ENCODE measurements around the gene PDZD2. TPM values are rescaled to one million over a fixed set of nuclear protein-coding genes. Genes with fewer than 3 reads are reported as not detected.

The PDZD2 gene
- total RNA-seq, 1 experiment from 2014 or later = 2.1 TPM

- peak; percentile 32 for DNase-seq
- Histone ChIP-seq H3K27me3 (ENCODE audit: control insufficient read depth, insufficient read depth, low read length) (no peaks in the 10 kb centered on the region), H3K4me3 (ENCODE audit: insufficient read depth, low read depth, low read length) (no peak overlapping the region), H3K36me3 (replicated peaks; ENCODE audit: control insufficient read depth, insufficient read depth, low read length) (peaks cover 6% of the 10 kb centered on the region)
Observed at GRCh38 chr5:32087086-32088082, 448.5 kb downstream of the PDZD2 start.

GRCh38 chr5:32088214-32088613 lies 449.3 kb downstream of the PDZD2 start:
- DNase-seq = no peak
- no peak overlapping the region for H3K4me3 ChIP-seq (ENCODE audit: insufficient read depth, low read depth, low read length)
- peaks cover 6% of the 10 kb centered on the region for H3K36me3 ChIP-seq (replicated peaks; ENCODE audit: control insufficient read depth, insufficient read depth, low read length)
- H3K27me3 ChIP-seq (ENCODE audit: control insufficient read depth, insufficient read depth, low read length) = no peaks in the 10 kb centered on the region

GRCh38 chr5:32089146-32090000 lies 450.4 kb downstream of the PDZD2 start:
- peak; percentile 31 for DNase-seq
- peaks cover 6% of the 10 kb centered on the region for H3K36me3 ChIP-seq (replicated peaks; ENCODE audit: control insufficient read depth, insufficient read depth, low read length)
- H3K27me3 ChIP-seq (ENCODE audit: control insufficient read depth, insufficient read depth, low read length) = no peaks in the 10 kb centered on the region
- no peak overlapping the region for H3K4me3 ChIP-seq (ENCODE audit: insufficient read depth, low read depth, low read length)

GRCh38 chr5:32090026-32090754 lies 451.3 kb downstream of the PDZD2 start:
- H3K4me3 ChIP-seq (ENCODE audit: insufficient read depth, low read depth, low read length) = no peak overlapping the region
- no peaks in the 10 kb centered on the region for H3K27me3 ChIP-seq (ENCODE audit: control insufficient read depth, insufficient read depth, low read length)
- DNase-seq = peak; percentile 52
- peaks cover 8% of the 10 kb centered on the region for H3K36me3 ChIP-seq (replicated peaks; ENCODE audit: control insufficient read depth, insufficient read depth, low read length)

- peaks cover 8% of the 10 kb centered on the region for H3K36me3 ChIP-seq (replicated peaks; ENCODE audit: control insufficient read depth, insufficient read depth, low read length)
- no peaks in the 10 kb centered on the region for H3K27me3 ChIP-seq (ENCODE audit: control insufficient read depth, insufficient read depth, low read length)
- DNase-seq = no peak
- no peak overlapping the region for H3K4me3 ChIP-seq (ENCODE audit: insufficient read depth, low read depth, low read length)
Observed at GRCh38 chr5:32090755-32091128, 451.8 kb downstream of the PDZD2 start.

GRCh38 chr5:32092938-32093812 lies 454.2 kb downstream of the PDZD2 start:
- H3K27me3 ChIP-seq (ENCODE audit: control insufficient read depth, insufficient read depth, low read length) = no peaks in the 10 kb centered on the region
- H3K36me3 ChIP-seq (replicated peaks; ENCODE audit: control insufficient read depth, insufficient read depth, low read length) = peaks cover 6% of the 10 kb centered on the region
- peak; percentile 88 for DNase-seq
- no peak overlapping the region for H3K4me3 ChIP-seq (ENCODE audit: insufficient read depth, low read depth, low read length)

GRCh38 chr5:32094691-32095090 lies 455.8 kb downstream of the PDZD2 start:
- peaks cover 11% of the 10 kb centered on the region for H3K36me3 ChIP-seq (replicated peaks; ENCODE audit: control insufficient read depth, insufficient read depth, low read length)
- H3K4me3 ChIP-seq (ENCODE audit: insufficient read depth, low read depth, low read length) = no peak overlapping the region
- H3K27me3 ChIP-seq (ENCODE audit: control insufficient read depth, insufficient read depth, low read length) = no peaks in the 10 kb centered on the region
- DNase-seq = no peak

GRCh38 chr5:32095261-32095671 lies 456.3 kb downstream of the PDZD2 start:
- DNase-seq = no peak
- Histone ChIP-seq H3K4me3 (ENCODE audit: insufficient read depth, low read depth, low read length) (no peak overlapping the region), H3K36me3 (replicated peaks; ENCODE audit: control insufficient read depth, insufficient read depth, low read length) (peaks cover 13% of the 10 kb centered on the region), H3K27me3 (ENCODE audit: control insufficient read depth, insufficient read depth, low read length) (no peaks in the 10 kb centered on the region)

- Histone ChIP-seq H3K4me3 (ENCODE audit: insufficient read depth, low read depth, low read length) (no peak overlapping the region), H3K27me3 (ENCODE audit: control insufficient read depth, insufficient read depth, low read length) (no peaks in the 10 kb centered on the region), H3K36me3 (replicated peaks; ENCODE audit: control insufficient read depth, insufficient read depth, low read length) (peaks cover 22% of the 10 kb centered on the region)
- no peak for DNase-seq
Observed at GRCh38 chr5:32096891-32097595, 458.1 kb downstream of the PDZD2 start.

- Histone ChIP-seq H3K36me3 (replicated peaks; ENCODE audit: control insufficient read depth, insufficient read depth, low read length) (peaks cover 30% of the 10 kb centered on the region), H3K27me3 (ENCODE audit: control insufficient read depth, insufficient read depth, low read length) (no peaks in the 10 kb centered on the region), H3K4me3 (ENCODE audit: insufficient read depth, low read depth, low read length) (no peak overlapping the region)
- peak; percentile 39 for DNase-seq
Observed at GRCh38 chr5:32098291-32098690, 459.4 kb downstream of the PDZD2 start.

- Histone ChIP-seq H3K36me3 (replicated peaks; ENCODE audit: control insufficient read depth, insufficient read depth, low read length) (peaks cover 36% of the 10 kb centered on the region), H3K4me3 (ENCODE audit: insufficient read depth, low read depth, low read length) (no peak overlapping the region), H3K27me3 (ENCODE audit: control insufficient read depth, insufficient read depth, low read length) (no peaks in the 10 kb centered on the region)
- DNase-seq = no peak
Observed at GRCh38 chr5:32098890-32099310, 460.0 kb downstream of the PDZD2 start.

- peaks cover 37% of the 10 kb centered on the region for H3K36me3 ChIP-seq (replicated peaks; ENCODE audit: control insufficient read depth, insufficient read depth, low read length)
- no peaks in the 10 kb centered on the region for H3K27me3 ChIP-seq (ENCODE audit: control insufficient read depth, insufficient read depth, low read length)
- no peak for DNase-seq
- H3K4me3 ChIP-seq (ENCODE audit: insufficient read depth, low read depth, low read length) = no peak overlapping the region
Observed at GRCh38 chr5:32099486-32100035, 460.6 kb downstream of the PDZD2 start.

- Histone ChIP-seq H3K36me3 (replicated peaks; ENCODE audit: control insufficient read depth, insufficient read depth, low read length) (peaks cover 38% of the 10 kb centered on the region), H3K4me3 (ENCODE audit: insufficient read depth, low read depth, low read length) (no peak overlapping the region), H3K27me3 (ENCODE audit: control insufficient read depth, insufficient read depth, low read length) (no peaks in the 10 kb centered on the region)
- DNase-seq = no peak
Observed at GRCh38 chr5:32100230-32100629, 461.3 kb downstream of the PDZD2 start.

All from H7 (cell line).